ENCODE measurements around the gene USP44. TPM values are rescaled to one million over a fixed set of nuclear protein-coding genes. Genes with fewer than 3 reads are reported as not detected.

USP44 gene
- total and polyA plus RNA-seq, 2 of the 4 experiments (the other 2 are of a cell fraction), result 13.0 to 33.5 TPM

GRCh38 chr12:95583933-95584332 is 32.7 kb upstream of the USP44 start:
- Histone ChIP-seq H2BK15ac (ENCODE audit: low read depth, low read length) (peak overlapping the region; percentile 93; the same call in 2 of the 3 replicates), H3K56ac (ENCODE audit: extremely low read depth, insufficient read depth, low read length) (no peak overlapping the region), H4K5ac (ENCODE audit: low read depth, low read length) (peak overlapping the region; percentile 45), H4K91ac (ENCODE audit: insufficient read depth, low read depth, low read length) (peak overlapping the region; percentile 88), H3K9ac (ENCODE audit: low read depth, low read length) (no peak overlapping the region), H3K4me1 (ENCODE audit: control insufficient read depth, insufficient read depth, low read length) (peaks cover 2% of the 10 kb centered on the region), H3K4me2 (ENCODE audit: low read depth, low read length) (no peak overlapping the region), H3K9me1 (ENCODE audit: insufficient read depth, low read length) (no peaks in the 10 kb centered on the region), H2BK5ac (ENCODE audit: low read depth, low read length, poor library complexity, severe bottlenecking) (no peak overlapping the region), H3K36me3 (ENCODE audit: control insufficient read depth, insufficient read depth, low read length) (no peaks in the 10 kb centered on the region), H2BK120ac (ENCODE audit: low read depth, low read length) (peak overlapping the region; percentile 90), H3K4ac (ENCODE audit: low read depth, low read length) (peak overlapping the region; percentile 86), H3K79me1 (ENCODE audit: low read depth in 1 of 2, low read length in 2 of 2) (no peaks in the 10 kb centered on the region), H4K20me1 (ENCODE audit: insufficient read depth, low read length) (no peaks in the 10 kb centered on the region), H3K9me3 (ENCODE audit: control insufficient read depth, insufficient read depth, low read length) (no peaks in the 10 kb centered on the region), H3K4me3 (ENCODE audit: insufficient read depth, low read depth, low read length) (no peak overlapping the region), H2AK9ac (replicated peaks; ENCODE audit: low read depth, low read length, poor library complexity) (no peak overlapping the region), H2AK5ac (ENCODE audit: low read depth, low read length) (peak overlapping the region; percentile 95; the same call in 1 of the 2 replicates), H3K27me3 (ENCODE audit: control insufficient read depth, insufficient read depth, low read length) (no peaks in the 10 kb centered on the region), H3K14ac (replicated peaks; ENCODE audit: low read depth, low read length) (peak overlapping the region; percentile 4; the same call in 1 of the 2 replicates), H2BK20ac (ENCODE audit: low read depth, low read length) (peak overlapping the region; percentile 53), H3K18ac (ENCODE audit: low read depth, low read length) (peak overlapping the region; percentile 46), H4K8ac (ENCODE audit: low read depth in 2 of 2, low read length in 2 of 2) (peak overlapping the region; percentile 41 to 51; a peak in 3 of 4 replicates), H3K23ac (ENCODE audit: low read depth, low read length) (no peak overlapping the region), H3K27ac (ENCODE audit: insufficient read depth, low read length) (no peak overlapping the region), H2AFZ (replicated peaks; ENCODE audit: low read length, poor library complexity) (no peak overlapping the region)
- ATAC-seq (ENCODE audit: low read depth), result no peak
- DNase-seq, result no peak
- CTCF ChIA-PET, result interaction anchor here (0.8 to 1.8 kb wide), 2 partner anchors 10 to 30 kb away, joined by 4 read pairs; no protein-coding TSS in a partner anchor
- no TSS peak for BruUV-seq (replicated peaks)
- intact Hi-C loops (cut with micrococcal nuclease), result loop anchor here (2.0 to 10.0 kb wide), 3 partner anchors 38 to 415 kb away; no protein-coding TSS in a partner anchor
- dilution Hi-C loops (cut with HindIII; ENCODE audit: low sequenced_read_pairs, unreplicated experiment), result no loop called here
- in situ Hi-C loops (cut with MboI; ENCODE audit: low sequenced_read_pairs), result loop anchor here (5.0 kb wide), 1 partner anchor 233 kb away; no protein-coding TSS in a partner anchor
- TF ChIP-seq MXI1 (IDR thresholded peaks at IDR 0.05; ENCODE audit: borderline replicate concordance, low read depth, low read length), result no peak
- TF ChIP-seq SMC3 (IDR thresholded peaks at IDR 0.05; ENCODE audit: low read depth, low read length), result no peak
- no peak for TF ChIP-seq CHD1 (IDR thresholded peaks at IDR 0.05; ENCODE audit: low read depth, low read length)
- no peak for TF ChIP-seq RCOR1 (IDR thresholded peaks at IDR 0.05; ENCODE audit: insufficient replicate concordance, low read length)
- no peak for TF ChIP-seq CEBPB (IDR thresholded peaks at IDR 0.05; ENCODE audit: low read depth, low read length)
- no peak for TF ChIP-seq BHLHE40 (IDR thresholded peaks at IDR 0.05; ENCODE audit: low read depth, low read length)
- TF ChIP-seq MAZ (IDR thresholded peaks at IDR 0.05; ENCODE audit: borderline replicate concordance, low read depth, low read length), result no peak
- TF ChIP-seq, protein P1, sequence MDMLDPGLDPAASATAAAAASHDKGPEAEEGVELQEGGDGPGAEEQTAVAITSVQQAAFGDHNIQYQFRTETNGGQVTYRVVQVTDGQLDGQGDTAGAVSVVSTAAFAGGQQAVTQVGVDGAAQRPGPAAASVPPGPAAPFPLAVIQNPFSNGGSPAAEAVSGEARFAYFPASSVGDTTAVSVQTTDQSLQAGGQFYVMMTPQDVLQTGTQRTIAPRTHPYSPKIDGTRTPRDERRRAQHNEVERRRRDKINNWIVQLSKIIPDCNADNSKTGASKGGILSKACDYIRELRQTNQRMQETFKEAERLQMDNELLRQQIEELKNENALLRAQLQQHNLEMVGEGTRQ (IDR thresholded peaks at IDR 0.05; ENCODE audit: low read depth, low read length), result no peak
- TF ChIP-seq NFE2L2 (IDR thresholded peaks at IDR 0.05; ENCODE audit: low read depth, low read length), result no peak
- no peak for TF ChIP-seq RAD21 (IDR thresholded peaks at IDR 0.05; ENCODE audit: low read length)
- TF ChIP-seq CTCF (conservative IDR thresholded peaks at IDR 0.05; ENCODE audit: low read depth, low read length), result no peak
- TF ChIP-seq, protein P2, sequence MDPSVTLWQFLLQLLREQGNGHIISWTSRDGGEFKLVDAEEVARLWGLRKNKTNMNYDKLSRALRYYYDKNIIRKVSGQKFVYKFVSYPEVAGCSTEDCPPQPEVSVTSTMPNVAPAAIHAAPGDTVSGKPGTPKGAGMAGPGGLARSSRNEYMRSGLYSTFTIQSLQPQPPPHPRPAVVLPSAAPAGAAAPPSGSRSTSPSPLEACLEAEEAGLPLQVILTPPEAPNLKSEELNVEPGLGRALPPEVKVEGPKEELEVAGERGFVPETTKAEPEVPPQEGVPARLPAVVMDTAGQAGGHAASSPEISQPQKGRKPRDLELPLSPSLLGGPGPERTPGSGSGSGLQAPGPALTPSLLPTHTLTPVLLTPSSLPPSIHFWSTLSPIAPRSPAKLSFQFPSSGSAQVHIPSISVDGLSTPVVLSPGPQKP (IDR thresholded peaks at IDR 0.05; ENCODE audit: borderline replicate concordance, low read depth, low read length), result no peak
- TF ChIP-seq RFX5 (IDR thresholded peaks at IDR 0.05; ENCODE audit: low read depth, low read length), result no peak
- TF ChIP-seq POLR2A (IDR thresholded peaks at IDR 0.05; ENCODE audit: low read depth, low read length), result no peak
- no peak for TF ChIP-seq MAFK (IDR thresholded peaks at IDR 0.05; ENCODE audit: low read depth, low read length)
- no peak for TF ChIP-seq FOS (IDR thresholded peaks at IDR 0.05; ENCODE audit: low read depth, low read length)
- POLR2A ChIA-PET (ENCODE audit: unreplicated experiment), result no interaction called here
- no CpG with 5 or more reads among the region's 2 CpGs for WGBS, 2 experiments (ENCODE audit: extremely low coverage in 2 of 2, insufficient read length in 1 of 2)

Measured in IMR-90 (cell line).